Measurements from ENCODE around the gene ABHD16A.
"Not testable (repeated sequence)": the region's sequence is repeated elsewhere in the genome, so short reads cannot be mapped to it uniquely, and the experiment has no call there.

ABHD16A gene

DNA sequence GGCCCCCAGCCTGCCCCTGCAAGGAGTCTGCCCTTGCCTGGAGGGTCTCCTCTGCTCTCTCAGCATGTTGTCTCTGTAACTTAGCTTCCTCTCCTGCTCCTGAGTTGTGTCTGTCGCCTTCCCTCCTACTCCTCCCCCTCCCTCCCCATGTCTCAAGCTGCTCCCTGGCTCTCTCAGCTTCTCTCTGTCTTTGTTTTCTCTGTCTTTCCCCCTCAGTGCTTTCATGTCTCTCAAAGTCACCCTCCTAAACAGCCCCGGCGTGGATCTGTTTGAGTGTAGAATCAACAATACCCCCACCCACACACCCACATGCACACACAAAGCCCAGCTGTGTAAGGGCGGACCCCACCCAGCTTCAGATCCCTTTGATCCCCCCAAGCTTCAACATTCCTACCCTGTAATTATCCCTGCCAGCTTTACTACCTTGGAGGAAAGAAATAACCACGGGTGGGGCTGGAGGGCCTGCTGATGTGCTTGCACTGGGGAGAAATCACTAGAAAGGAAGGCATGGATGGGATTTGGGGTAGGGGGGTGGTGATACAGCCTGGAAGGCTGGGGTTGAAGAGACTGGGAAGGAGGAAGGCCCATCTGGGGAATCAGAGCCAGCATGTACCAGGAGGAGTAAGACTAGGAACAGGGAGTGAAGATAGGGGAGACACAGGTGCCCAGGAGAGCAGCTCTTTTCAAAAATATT lies 11.0 kb upstream of the ABHD16A start:
- DNase-seq (ENCODE audit: low spot score): no peak

DNA sequence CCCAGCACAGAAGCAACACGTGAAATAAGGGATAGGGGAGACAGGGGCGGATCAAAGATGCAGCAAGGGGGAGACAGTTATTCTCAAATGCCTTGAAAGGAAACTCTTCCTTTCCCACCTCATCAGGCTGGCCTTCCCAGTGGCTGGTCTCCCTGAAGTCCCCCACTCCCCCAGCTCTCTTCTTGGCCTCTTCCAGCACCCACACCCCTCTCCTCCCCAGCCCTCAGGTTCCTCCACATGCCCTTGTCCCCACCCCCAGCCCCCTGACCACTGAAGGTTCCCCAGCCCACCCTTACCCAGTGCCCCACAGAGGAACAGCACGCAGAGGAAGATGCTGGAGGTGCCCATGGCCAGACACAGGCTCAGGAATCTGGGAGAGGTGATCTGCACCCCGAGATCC lies 10.3 kb upstream of the ABHD16A start:
- DNase-seq (ENCODE audit: low spot score): no peak

DNA sequence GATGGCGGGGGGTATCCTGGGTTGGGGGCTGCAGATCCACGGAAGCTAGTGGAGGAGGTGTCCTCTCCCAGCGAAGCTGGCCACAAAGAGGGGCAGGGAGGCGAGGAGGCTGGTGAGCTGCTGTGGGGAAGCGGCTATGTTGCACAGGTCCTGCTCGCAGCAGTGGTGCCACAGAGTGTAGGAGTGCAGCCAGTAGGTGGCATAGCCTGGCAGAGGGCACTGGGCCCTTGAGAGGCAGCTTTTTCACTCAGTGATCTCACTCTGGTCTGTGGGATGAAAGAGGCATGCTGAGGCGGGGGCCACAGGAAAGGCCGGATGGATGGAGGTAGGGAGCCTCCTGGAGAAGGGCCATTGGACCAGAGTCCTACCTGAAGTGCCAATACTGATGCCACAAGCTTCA lies 9.2 kb upstream of the ABHD16A start:
- no peak for DNase-seq (ENCODE audit: low spot score)

DNA sequence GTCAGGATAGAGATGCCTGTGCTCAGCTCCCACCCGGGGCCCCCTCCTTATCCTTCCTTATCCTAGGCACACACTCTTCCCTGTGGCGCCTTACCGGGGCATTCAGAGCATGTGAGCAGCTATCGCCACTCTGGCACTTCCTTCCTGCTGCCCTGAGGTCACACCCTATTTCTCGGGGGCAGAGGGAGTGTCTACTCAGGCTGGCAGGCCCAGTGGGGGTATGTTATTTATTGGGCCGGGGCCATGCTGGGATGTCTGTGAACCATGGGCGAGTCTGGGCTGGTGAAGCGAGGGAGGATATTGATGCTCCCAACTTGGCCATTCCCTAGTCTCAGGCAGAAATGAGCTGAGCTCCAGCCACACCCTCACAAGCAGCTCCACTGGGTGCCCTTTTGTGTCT lies 8.1 kb upstream of the ABHD16A start:
- no peak for DNase-seq (ENCODE audit: low spot score)

DNA sequence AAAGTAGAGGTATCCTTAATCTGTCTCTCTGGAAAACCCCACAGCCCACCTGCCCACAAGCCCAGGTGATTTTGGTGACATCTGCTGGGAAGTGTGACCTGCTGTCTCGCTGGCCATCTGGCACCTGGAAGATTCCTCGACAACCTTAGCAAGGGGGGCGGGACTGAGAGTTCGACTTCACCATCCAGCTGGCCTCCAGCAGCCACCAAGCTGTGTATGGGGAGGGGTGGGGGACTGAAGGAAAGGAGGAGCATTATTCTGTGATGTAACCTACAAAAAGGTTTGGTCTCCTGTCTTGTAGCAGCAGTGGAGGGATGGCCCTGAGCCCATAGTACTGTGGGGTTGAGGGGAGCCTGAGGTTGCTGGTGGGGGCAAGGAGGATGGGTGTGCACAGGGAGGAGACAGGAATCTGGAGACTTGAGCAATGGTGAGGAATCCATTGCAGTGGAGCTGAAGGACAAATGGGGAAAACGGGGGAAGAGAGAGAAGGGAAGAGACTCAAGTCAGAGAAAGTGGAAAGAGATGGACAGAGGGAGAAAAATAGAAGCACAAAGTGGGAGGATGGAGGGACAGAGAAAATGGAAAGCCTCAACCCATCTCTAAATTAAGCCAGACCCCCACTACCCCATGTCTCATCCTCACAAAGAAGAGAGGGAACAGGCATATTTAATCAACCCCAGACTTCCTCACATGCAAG lies 7.5 kb upstream of the ABHD16A start:
- no peak for DNase-seq (ENCODE audit: low spot score)

DNA sequence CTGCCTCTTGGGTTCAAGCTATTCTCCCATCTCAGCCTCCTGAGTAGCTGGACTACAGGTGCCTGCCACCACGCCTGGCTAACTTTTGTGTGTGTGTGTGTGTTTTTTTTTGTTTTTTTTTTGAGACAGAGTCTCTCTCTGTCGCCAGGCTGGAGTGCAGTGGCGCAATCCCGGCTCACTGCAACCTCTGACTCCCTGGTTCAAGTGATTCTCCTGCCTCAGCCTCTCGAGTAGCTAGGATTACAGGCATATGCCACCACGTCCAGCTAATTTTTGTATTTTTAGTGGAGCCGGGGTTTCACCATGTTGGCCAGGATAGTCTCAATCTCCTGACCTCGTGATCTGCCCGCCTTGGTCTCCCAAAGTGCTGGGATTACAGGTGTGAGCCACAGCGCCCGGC lies 6.0 kb upstream of the ABHD16A start:
- not testable (repeated sequence) for DNase-seq (ENCODE audit: low spot score)

DNA sequence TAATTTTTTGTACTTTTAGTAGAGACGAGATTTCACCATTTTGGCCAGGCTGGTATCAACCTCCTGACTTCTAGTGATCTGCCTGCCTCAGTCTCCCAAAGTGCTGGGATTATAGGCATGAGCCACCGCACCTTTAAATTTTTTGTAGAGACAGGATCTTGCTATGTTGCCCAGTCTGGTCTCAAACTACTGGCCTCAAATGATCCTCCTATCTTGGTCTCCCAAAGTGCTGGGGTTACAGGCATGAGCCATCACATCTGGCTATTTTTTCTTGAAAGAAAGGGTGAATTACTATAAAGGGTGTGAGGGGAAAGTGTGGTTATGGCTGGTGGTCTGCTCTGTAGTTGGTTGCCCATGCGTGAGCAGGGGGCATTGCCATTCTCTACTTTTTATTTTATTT lies 5.1 kb upstream of the ABHD16A start:
- no peak for DNase-seq (ENCODE audit: low spot score)

DNA sequence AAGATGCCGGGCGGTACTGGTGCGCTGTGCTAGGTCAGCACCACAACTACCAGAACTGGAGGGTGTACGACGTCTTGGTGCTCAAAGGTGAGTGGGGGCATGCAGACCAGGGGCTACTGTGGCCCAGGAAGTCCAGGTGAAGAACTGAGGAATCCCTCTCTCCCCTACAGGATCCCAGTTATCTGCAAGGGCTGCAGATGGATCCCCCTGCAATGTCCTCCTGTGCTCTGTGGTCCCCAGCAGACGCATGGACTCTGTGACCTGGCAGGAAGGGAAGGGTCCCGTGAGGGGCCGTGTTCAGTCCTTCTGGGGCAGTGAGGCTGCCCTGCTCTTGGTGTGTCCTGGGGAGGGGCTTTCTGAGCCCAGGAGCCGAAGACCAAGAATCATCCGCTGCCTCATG lies 4.6 kb upstream of the ABHD16A start:
- no peak for DNase-seq (ENCODE audit: low spot score)

DNA sequence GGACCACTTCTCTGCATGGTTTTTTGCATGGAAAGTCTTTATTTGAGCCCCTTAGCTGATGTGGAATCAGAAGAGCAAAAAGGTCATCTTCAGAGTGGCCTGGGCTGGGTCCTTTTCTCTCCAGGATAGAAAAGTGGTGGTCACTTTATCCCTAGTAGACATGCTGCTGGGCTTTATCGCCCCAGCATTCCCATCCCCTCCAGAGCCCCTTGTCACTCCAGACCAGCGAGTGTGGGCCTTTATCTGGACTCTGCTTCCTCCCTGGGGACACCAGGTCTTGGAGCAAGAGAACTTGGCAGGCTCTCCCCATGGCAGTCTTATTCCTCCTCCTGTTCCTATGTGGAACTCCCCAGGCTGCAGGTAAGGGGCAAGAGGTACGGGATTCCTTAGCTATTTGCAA lies 3.5 kb upstream of the ABHD16A start, which contains the start of gene LY6G6F:
LY6G6F (plus strand) TSS at position 268 of the 400 bp plus-strand sequence; CDS start at position 309, 41 bp downstream.
- no peak for DNase-seq (ENCODE audit: low spot score)

DNA sequence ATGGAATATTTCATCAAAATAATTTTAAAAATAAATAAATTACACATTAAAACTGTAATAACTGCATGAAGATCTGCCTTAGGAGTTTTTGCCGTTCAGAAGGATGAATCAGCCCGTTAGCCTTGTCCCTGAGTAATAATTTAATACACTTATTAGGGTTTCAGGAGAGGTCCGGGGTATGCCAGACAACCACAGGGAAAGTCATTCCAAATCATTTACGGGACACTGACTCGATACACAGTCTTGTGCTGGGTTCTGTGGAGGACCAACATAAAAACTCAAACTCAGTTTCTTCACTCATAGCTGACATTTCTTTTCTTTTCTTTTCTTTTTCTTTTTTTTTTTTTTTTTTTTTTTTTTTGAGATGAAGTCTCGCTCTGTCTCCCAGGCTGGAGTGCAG lies 2.8 kb upstream of the ABHD16A start:
- DNase-seq (ENCODE audit: low spot score): no peak

DNA sequence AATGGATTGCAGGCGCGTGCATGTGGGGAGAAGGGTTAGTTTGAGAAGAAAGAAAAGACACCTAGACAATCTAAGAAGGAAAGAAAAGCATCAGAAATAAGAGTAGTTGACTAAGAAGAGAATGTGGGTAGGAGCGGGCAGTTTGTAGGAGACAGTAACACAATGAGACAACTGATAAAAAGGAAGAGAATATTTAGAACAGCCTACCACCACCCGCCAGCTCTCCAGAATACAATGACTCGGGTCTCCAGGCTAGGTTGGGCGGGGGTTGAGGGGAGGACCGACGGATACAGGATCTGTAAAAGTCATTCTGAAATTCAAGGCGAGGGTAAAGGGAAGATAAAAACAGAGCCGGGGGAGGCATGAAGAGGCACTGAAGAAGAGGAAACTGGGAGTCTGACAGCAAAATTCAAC lies 712 bp downstream of the ABHD16A start:
- DNase-seq (ENCODE audit: low spot score): peak; percentile 37

DNA sequence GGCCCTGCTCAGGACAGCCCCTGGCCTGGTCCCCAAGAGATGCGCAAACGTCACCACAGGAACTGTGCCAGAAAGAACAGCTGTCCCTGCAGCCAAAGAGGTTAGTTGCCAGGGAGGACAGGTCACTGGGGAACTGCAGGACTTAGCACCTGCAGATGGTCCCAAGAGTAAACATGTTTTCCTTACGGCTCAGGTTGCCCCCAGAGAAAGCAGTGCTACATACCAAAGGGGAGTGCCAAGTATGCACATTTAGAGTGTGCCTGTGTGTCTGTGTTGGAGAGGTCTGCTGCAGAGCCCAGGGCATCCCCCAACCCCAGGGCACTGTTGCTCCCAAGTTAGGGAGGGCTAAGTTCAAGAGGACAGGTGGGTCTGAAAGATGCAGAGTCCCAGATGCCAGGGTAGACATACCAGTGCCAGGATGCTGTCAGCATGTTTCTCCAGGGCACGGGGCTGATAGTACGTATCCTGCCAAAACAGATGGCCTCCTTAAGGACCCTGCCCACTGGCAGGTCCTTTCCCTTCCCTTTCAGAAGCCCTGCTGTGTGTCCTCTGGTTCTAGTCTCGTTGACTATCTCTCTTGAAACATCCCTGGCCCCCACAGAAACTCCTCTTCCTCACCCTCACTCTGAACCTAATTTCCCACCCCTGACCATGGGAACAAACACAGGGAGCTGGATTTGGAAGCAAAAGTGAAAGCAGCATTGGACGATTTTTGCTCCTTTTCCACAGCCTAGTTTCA lies 1.3 kb downstream of the ABHD16A start:
- no peak for DNase-seq (ENCODE audit: low spot score)

DNA sequence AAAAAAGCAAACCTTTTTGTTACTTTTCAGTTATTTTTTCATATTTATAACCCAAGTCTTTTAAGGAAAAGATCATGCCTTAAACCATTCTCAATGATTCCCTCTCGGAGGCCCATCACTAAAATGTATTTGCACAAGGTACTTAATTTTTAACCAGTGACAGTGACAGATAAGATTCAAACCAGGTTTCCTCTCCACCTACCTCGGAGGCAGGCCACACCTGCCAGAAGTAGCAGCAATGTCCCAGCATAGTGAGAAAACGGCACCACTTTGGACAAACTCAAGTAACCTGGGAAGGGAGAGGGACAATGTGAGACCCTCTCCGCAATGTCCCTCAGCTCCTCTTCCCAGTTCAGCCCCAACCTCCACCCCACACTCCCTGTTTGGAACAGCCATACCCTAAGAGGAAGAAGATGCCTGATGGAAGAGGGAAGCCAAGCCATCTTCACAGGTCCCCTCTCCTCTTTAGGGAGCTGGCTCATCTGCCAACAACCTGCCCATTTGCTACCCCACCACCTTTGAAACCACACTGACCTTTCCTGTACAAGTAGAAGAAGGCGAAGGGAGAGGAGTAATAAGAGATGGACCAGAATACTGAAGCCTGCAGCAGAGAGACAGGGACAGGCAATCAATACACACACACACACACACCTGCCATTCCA lies 2.3 kb downstream of the ABHD16A start:
- no peak for DNase-seq (ENCODE audit: low spot score)

DNA sequence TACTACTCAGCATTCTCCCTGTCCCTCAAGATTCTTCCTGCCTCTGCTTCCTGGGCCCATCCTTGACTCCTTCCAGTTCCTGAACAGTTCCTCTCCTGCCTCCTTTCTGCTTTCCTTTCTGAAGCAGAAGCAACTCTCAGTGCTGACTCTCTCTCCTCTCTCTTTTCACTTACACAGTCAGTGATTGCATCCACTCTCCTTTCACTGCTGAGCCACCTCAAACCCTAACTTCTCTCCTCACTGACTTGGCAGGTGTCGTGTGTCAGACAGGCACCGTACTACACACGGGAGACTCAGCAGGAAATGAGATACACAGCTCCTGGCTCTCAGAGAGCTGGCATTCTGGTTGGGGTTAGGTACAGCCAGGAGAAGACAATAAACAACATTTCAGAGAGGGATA lies 5.6 kb downstream of the ABHD16A start:
- peak; percentile 9 for DNase-seq (ENCODE audit: low spot score)

DNA sequence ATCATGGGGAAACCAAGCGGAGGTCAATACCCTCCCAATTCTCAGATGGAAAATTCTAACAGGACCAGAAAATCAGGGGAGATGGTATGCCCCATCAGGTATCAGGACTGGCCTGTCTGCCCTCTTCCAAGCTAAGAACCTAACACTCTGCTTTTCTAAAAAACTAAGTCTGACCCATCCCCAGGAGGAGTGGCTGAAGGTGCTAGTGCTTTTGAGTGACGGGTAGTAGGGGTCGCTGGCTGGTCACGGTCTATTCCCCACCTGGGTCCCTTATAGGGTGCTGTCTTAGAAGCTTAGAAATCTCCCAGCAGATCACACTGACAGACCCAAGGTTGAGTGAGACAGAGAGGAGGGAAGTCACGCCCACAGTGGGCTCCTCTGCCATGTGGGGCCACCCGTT lies 9.6 kb downstream of the ABHD16A start:
- DNase-seq (ENCODE audit: low spot score): no peak

DNA sequence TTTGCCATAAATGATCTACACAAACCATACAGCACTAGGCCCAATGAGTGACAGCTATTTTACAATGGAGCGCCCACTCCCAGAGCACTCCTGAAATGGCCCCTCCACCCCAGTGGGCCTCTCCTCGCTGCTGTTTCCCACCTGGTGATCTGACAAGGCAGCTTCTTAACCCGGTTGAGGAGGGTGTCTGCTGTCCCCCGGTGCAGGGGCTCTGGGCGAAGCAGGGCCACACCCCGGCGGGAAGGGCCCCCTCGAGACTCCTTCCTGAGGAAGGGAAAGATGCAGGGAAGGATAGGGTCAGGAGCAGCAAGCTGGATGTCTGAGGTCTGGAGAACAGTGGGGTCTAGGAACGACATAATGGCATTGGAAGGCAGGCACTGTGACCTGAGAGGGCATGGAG lies 10.2 kb downstream of the ABHD16A start:
- DNase-seq (ENCODE audit: low spot score): no peak

DNA sequence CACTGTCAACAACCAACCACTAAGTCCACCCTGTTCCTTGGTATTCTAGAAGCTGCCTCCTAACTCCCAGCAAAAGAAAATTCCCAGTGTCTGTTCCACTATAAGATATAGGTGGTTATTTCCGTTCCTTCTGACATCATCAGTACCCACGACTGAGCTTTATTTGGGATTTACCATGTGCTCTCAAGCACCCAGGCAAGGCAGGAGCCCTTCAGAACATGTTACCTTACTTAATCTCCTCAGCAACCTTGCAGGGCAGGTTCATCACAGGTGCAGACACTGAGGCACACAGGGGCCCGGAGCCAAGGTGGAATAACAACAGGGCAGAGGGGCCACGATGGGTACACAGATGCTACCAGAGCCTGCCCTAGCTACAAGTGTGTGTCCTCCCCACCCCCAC lies 10.8 kb downstream of the ABHD16A start:
- no peak for DNase-seq (ENCODE audit: low spot score)

DNA sequence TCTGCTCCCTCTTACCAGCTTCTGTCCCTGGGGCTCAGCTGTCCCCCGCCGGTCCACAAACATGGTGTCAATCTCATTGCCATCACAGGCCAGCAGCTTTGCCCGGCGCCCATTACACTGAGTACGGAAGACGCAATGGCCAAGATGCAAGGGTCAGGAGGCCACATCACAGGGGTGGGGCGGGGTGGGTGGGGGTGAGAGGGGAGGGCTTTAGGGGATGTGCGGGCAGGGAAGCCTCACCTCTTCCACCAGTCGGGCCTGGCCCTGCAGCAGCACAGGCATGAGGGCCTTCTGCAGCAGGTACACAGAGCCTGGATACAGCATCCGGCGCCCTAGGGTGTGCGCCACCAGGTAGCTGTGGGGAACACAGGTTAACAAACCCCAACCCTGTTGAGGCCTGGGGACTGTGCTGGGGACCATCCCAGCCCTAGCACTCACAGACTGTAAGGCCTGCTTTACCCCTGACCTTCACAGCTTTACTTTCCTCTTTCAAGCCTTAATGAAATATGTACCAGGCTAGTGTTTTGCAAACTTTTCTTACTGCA lies 11.5 kb downstream of the ABHD16A start:
- no peak for DNase-seq (ENCODE audit: low spot score)

DNA sequence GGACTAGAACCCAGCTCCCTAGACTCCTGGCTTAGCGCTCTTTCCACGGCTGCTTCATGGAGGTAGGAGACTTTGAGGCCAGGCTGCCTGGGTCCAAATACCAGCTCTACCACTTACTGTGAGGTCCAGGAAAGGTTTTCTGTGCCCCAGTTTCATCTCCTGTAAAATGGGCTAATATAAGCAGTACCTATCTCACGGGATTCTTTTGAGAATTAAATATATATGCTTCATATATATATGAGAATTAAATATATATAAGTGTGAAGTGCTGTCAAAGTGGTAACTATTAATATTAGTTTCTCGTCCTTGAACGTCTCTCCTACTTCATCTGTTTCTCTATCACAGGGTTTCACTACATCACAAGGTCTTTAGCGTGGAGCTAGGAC lies 12.1 kb downstream of the ABHD16A start:
- no peak for DNase-seq (ENCODE audit: low spot score)

DNA sequence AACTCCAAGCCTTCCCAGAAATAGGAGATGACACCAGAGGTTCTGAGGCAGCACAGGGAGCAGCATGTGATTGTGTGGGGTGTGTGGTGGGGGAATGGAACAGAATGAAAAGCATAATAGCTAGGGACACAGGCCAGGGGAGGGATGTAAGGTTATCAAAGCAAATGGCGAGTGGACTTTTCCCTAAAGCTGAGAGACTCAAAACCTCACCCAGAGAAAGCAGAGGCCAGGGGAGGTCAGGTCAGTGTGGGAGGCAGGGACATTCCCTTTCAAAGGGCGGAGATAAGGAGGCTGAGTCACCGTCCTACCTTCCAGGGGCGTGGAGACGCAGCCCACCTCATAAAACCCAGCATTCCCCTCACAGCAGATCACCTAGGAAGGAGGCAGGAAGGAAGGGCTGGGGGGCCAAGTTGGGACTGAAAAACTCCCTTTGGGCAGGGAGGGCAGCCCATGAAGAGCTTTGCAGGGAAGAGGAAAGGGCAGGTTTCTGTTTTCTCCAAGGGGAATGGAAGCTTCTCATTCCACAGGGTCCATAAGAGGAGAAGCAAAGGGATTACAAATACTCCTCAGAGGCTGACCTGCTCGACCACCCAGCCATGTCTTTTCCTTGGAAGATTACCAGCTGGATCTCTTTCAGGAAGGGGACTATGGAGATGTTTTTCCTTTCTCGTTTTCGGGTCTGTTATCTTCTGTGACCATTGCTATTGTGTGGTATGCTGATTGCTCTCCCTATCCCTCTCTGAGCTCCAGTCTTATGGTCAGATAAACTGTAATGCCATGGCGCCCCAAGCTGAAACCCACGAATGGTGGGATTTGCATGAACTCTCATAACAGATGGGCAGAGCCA lies 12.7 kb downstream of the ABHD16A start:
- no peak for DNase-seq (ENCODE audit: low spot score)

All from activated CD4-positive, alpha-beta T cell treated with anti-CD3 and anti-CD28 coated beads, Interleukin-2, Interleukin-4, amounts not matched to agents 100 ng/mL and 50 ng/mL, durations not matched to agents 16 hours and 8 hours (primary cell).